Activated gamma-delta T cell treated with anti-CD3 and anti-CD28 coated beads, Interleukin-2, amount 50 U/mL, for 16 hours (primary cell): ENCODE results near the gene RNF125.

Source experiments
- DNase-seq: peaks from one replicate; pipeline ENCODE4 v3.0.0-alpha.2; 2020; ENCODE audit warnings: low read depth

Gene RNF125

GRCh38 chr18:32091325-32091723 is 72.7 kb downstream of the RNF125 start:
- no peak for DNase-seq

- peak; percentile 77 for DNase-seq
These were observed 73.2 kb downstream of the RNF125 start, which contains the start of gene RNF138 for GRCh38 chr18:32091724-32092421. TSS of gene RNF138 (plus strand) at chr18:32091874. CDS start at chr18:32092777, 903 bp downstream.

- peak; percentile 99 for DNase-seq
These were observed 73.9 kb downstream of the RNF125 start for GRCh38 chr18:32092422-32093101.

GRCh38 chr18:32093102-32093511 is 74.5 kb downstream of the RNF125 start:
- peak; percentile 14 for DNase-seq

GRCh38 chr18:32093523-32093922 is 74.9 kb downstream of the RNF125 start:
- no peak for DNase-seq

- no peak for DNase-seq
These were observed 76.7 kb downstream of the RNF125 start for GRCh38 chr18:32095192-32095899.

GRCh38 chr18:32095900-32096229 is 77.2 kb downstream of the RNF125 start:
- DNase-seq = no peak

GRCh38 chr18:32096946-32097345 is 78.3 kb downstream of the RNF125 start:
- DNase-seq = no peak

- DNase-seq = no peak
These were observed 85.9 kb downstream of the RNF125 start for GRCh38 chr18:32104516-32104915.

- DNase-seq = no peak
These were observed 91.4 kb downstream of the RNF125 start for GRCh38 chr18:32110005-32110404.

GRCh38 chr18:32111706-32112105 is 93.1 kb downstream of the RNF125 start:
- no peak for DNase-seq

- DNase-seq = no peak
These were observed 94.2 kb downstream of the RNF125 start for GRCh38 chr18:32112826-32113225.

GRCh38 chr18:32114293-32114942 is 95.8 kb downstream of the RNF125 start:
- DNase-seq = no peak

GRCh38 chr18:32122039-32122438 is 103.4 kb downstream of the RNF125 start:
- no peak for DNase-seq
